SIG-M5 treated with dmso at 0.1 percent for 504 hours (cell line): ENCODE data around the gene HMGB1.
"Not testable (repeated sequence)": the region's sequence is repeated elsewhere in the genome, so short reads cannot be mapped to it uniquely, and the experiment has no call there.

ENCODE experiments used
- DNase-seq: peaks from one replicate; lab custom pipeline; 2025; ENCODE audit not compliant: unreplicated experiment; lab: John Stamatoyannopoulos, UW

Gene HMGB1

DNA sequence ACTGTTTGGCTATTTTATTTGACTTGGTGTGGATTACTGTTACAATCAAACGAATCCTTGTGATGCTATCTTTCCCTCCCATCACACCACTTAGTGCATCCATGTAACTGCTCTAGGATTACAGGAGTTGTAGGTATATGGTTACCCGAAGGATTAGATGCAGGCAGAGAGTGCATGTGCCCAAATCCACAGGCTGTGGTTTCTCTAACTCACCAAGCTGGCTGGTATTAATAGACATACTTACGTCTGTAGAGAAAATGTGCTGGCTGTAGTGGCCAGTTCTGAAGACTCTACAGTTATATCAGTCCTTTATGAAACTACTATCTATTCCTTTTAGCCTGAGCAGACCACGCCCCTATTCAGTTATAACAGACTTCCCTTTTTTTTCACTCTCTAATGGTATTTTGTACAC, 1.1 kb upstream of the HMGB1 start:
- DNase-seq = peak; percentile 94

GRCh38 chr13:30466358-30466714, 600 bp upstream of the HMGB1 start:
- peak; percentile 69 for DNase-seq

DNA sequence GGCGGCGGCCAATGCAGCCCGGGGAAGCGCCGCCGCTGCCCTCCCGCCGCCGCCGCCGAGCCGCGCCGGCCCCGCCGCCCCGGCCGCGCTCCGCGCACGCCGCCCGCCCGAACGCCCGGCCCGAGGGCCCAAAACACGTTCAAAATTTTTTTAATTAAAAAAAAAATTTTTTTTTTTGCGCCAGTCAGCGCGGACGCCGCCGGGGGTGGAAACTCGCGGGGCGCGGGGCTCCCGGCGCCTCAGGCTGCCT, 468 bp downstream of the HMGB1 start:
- no peak for DNase-seq

- peak; percentile 65 for DNase-seq
Observed at GRCh38 chr13:30464496-30465342, 1.0 kb downstream of the HMGB1 start.

- peak; percentile 60 for DNase-seq
Observed at GRCh38 chr13:30463787-30464495, 1.8 kb downstream of the HMGB1 start.

- not testable (repeated sequence) for DNase-seq
Observed at GRCh38 chr13:30461279-30462066, 4.3 kb downstream of the HMGB1 start.

DNA sequence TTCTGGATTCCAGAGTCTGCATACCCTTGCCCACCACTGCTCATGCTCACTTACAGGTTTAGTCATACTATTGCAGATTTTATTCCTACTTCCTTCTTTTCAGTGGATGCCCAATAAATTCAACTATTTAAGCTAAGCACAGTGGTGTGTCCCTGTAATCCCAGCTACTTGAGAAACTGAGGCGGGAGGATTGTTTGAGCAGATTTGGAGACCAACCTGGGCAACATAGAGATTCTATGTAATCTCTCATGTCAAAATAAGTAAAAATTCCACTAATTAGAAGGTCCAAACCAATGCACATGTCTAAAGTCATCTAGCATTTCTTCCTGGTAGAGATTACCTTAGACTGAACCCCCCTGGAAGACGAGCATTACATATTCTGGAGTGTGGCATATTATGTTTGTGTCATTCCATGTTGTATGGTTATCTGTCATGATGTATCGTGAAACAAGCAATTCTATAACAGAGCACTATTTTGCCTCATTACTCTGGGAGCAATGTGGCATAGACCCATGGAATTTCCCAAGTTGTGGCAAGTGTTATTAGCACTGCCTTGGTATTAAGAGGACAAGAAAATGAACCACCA, 8.3 kb downstream of the HMGB1 start:
- DNase-seq = no peak

GRCh38 chr13:30456290-30456689, 9.4 kb downstream of the HMGB1 start:
- DNase-seq = no peak

DNA sequence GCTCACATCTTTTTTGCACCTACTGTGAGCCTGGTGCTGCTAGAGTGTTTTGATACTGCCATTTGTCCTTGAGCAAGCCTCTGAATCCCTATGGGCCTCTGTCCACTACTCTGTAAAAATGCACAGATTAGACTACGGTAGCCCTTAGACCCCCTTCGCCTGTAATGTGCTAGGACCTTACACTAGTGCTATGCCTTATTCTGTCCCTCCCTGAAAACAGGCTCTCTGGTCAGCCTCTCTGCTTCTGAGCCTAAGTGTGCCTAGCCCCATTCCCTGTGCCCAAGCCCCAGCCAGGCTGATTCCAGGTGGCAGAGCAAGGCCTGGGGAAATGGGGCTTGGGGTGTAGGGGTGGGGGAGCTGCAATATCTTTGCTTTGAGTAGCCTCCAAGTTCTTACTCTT, 10.7 kb downstream of the HMGB1 start:
- DNase-seq = no peak

GRCh38 chr13:30453727-30454126, 12.0 kb downstream of the HMGB1 start:
- peak; percentile 32 for DNase-seq

DNA sequence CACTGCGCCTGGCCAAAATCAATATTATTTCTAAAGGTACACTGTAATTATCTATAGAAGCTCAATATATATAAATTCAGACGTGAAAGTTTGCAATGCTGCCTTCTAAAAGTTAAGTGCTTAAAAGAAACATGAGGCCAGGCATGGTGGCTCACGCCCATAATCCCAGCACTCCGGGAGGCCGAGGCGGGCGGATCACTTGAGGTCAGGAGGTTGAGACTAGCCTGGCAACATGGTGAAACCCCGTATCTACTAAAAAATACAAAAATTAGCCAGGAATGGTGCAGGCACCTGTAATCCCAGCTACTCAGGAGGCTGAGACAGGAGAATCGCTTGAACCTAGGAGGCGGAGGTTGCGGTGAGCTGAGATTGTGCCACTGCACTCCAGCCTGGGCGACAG, 14.3 kb downstream of the HMGB1 start:
- DNase-seq = not testable (repeated sequence)

GRCh38 chr13:30450066-30450465, 15.7 kb downstream of the HMGB1 start:
- DNase-seq = no peak

DNA sequence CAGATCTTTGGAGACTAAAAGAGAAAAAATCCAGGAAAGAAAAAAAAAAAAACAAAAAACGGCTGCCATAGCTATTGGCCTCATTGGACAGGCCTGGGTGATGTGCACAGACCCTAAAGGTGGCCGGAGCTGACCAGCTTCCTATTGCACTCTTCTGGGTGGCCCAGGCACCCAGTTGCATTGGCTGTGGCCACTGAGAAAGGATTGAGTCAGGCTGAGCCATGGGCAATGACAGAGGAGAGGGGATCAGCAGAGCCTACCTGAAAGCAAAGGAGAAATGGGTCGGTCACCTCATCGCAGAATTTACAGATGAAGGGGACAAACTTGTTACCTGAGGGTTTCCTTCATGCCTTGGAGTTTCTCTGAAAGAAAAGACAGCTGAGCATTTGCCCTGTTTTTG, 17.3 kb downstream of the HMGB1 start:
- DNase-seq = no peak

GRCh38 chr13:30446126-30446500, 19.6 kb downstream of the HMGB1 start:
- no peak for DNase-seq

- DNase-seq = no peak
Observed at GRCh38 chr13:30443957-30444404, 21.8 kb downstream of the HMGB1 start.

GRCh38 chr13:30443491-30443890, 22.2 kb downstream of the HMGB1 start:
- DNase-seq = not testable (repeated sequence)

- DNase-seq = no peak
Observed at GRCh38 chr13:30442926-30443325, 22.8 kb downstream of the HMGB1 start.

DNA sequence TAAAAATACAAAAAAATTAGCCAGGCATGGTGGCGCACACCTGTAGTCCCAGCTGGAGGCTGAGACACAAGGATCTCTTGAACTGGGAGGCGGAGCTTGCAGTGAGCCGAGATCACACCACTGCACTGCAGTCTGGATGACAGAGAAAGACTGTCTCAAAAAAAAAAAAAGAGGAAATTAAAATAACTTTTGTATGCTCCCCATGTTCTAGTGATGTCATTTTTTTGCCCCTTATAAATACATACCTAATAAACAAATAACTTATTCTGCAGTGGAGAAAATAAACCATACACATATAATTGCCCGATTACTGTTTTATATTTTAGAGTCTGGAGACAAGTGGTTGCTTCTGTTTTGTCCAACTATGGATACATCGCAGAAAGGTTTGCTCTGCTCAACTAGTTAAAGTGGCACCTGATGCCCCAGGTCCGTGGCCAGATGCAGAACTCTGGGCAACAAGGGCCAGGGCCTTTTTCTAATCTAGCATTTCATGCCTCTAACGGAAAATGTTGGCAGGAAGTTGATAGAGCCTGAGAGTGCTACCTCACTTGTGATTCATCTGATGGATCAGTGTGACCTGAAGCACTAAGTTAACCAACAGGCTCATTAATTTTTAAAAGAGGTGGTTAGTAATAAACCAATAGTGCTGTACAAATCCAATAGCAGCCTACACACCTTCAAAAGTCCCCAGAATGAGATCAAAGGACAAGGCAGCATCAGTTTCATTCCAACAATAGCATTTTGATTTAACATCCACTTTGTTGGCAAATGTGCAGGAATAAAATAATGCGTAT, 24.6 kb downstream of the HMGB1 start:
- no peak for DNase-seq

GRCh38 chr13:30438286-30438685, 27.4 kb downstream of the HMGB1 start:
- DNase-seq = no peak

GRCh38 chr13:30437177-30437576, 28.6 kb downstream of the HMGB1 start:
- no peak for DNase-seq
